H1 (cell line): ENCODE measurements around the gene SLC16A5. TPM values are rescaled to one million over a fixed set of nuclear protein-coding genes. Genes with fewer than 3 reads are reported as not detected.

Experiments
- CTCF ChIA-PET: fragments of 300-600 bp; sonication (Branson Sonifier 250); formaldehyde crosslinking; loops from one replicate; lab custom pipeline; 2021; ENCODE audit not compliant: partially characterized antibody; lab: Charles Lee
- POLR2A ChIA-PET: fragments of 300-600 bp; sonication (Branson Sonifier 250); formaldehyde crosslinking; loops from one replicate; lab custom pipeline; 2021; ENCODE audit warnings: inconsistent platforms; ENCODE audit not compliant: partially characterized antibody; lab: Charles Lee
- DNase-seq, 2 experiments: peaks; one replicate each; pipeline versions ENCODE4 v3.0.0 to v3.0.0-alpha.2; 2010 to 2022; ENCODE audit warnings: low spot score in 2 of 2, low read depth in 1 of 2, mixed read lengths in 1 of 2
- FAIRE-seq: peaks from 2 replicates; lab custom pipeline; 2011; peaks lifted over from hg19 to GRCh38; lab: Jason Lieb, UNC
- H2AFZ ChIP-seq: 2 replicates; pipeline ENCODE4 v1.8.1; 2012; ENCODE audit warnings: low read length, inconsistent platforms
- H2AK5ac ChIP-seq: 2 replicates; pipeline ENCODE4 v1.6.1; 2013; ENCODE audit warnings: low read depth, low read length
- H2BK120ac ChIP-seq: replicated peaks from 2 replicates; pipeline ENCODE3; 2013; ENCODE audit warnings: low read depth, low read length, inconsistent platforms
- H2BK12ac ChIP-seq: 2 replicates; pipeline ENCODE4 v1.6.1; 2013; ENCODE audit warnings: low read depth, low read length
- H2BK15ac ChIP-seq: 2 replicates; pipeline ENCODE4 v1.6.1; 2013; ENCODE audit warnings: low read length
- H2BK20ac ChIP-seq: 2 replicates; pipeline ENCODE4 v1.6.1; 2013; ENCODE audit warnings: low read length
- H2BK5ac ChIP-seq: 2 replicates; pipeline ENCODE4 v1.6.1; 2013; ENCODE audit warnings: low read depth, low read length
- H3K14ac ChIP-seq: 2 replicates; pipeline ENCODE4 v1.6.1; 2013; ENCODE audit warnings: inconsistent platforms; ENCODE audit not compliant: insufficient read length
- H3K18ac ChIP-seq: 2 replicates; pipeline ENCODE4 v1.6.1; 2013; ENCODE audit warnings: low read length; ENCODE audit errors: extremely low read depth
- H3K23ac ChIP-seq: 2 replicates; pipeline ENCODE4 v1.6.1; 2013; ENCODE audit warnings: inconsistent platforms; ENCODE audit not compliant: insufficient read length
- H3K23me2 ChIP-seq: 2 replicates; pipeline ENCODE4 v1.6.1; 2013; ENCODE audit warnings: low read depth, low read length
- H3K27ac ChIP-seq: 2 replicates; pipeline ENCODE4 v1.6.1; 2011; ENCODE audit warnings: low read depth, low read length, inconsistent platforms
- H3K27me3 ChIP-seq, 4 experiments: replicated peaks in 1 of 4; 1 replicate in 1 of 4; 2 replicates in 3 of 4; pipeline versions ENCODE4 v1.6.1 to v1.8.1; 2011 to 2013; ENCODE audit warnings: low read length in 3 of 4, mild to moderate bottlenecking in 3 of 4, inconsistent platforms in 2 of 4, mixed read lengths in 2 of 4, moderate library complexity in 1 of 4; ENCODE audit not compliant: control insufficient read depth in 3 of 4, insufficient read depth in 3 of 4; ENCODE audit errors: extremely low read depth in 1 of 4
- H3K36me3 ChIP-seq, 4 experiments: 2 replicates each; pipeline versions ENCODE4 v1.6.1 to v1.8.1; 2011 to 2013; ENCODE audit warnings: mild to moderate bottlenecking in 4 of 4, low read length in 3 of 4, moderate library complexity in 2 of 4, control low read depth in 1 of 4, inconsistent platforms in 1 of 4; ENCODE audit not compliant: insufficient read depth in 4 of 4, control insufficient read depth in 2 of 4
- H3K4ac ChIP-seq: replicated peaks from 2 replicates; pipeline ENCODE3; 2013; ENCODE audit warnings: low read length, low read depth, mixed read lengths, inconsistent platforms; ENCODE audit not compliant: insufficient read length
- H3K4me1 ChIP-seq, 4 experiments: replicated peaks in 1 of 4; 1 replicate in 1 of 4; 2 replicates in 3 of 4; pipeline versions ENCODE4 v1.6.1 to v1.8.1; 2011 to 2013; ENCODE audit warnings: low read length in 3 of 4, inconsistent platforms in 2 of 4, mixed read lengths in 1 of 4; ENCODE audit not compliant: insufficient read depth in 4 of 4, control insufficient read depth in 3 of 4
- H3K4me2 ChIP-seq, 2 experiments: 2 replicates each; pipeline versions ENCODE4 v1.6.1 to v1.8.1; 2011 to 2013; ENCODE audit warnings: low read depth in 2 of 2, low read length in 2 of 2, control low read depth in 1 of 2, inconsistent platforms in 1 of 2, mild to moderate bottlenecking in 1 of 2; ENCODE audit not compliant: insufficient read depth in 1 of 2
- H3K4me3 ChIP-seq, 4 experiments: fragments of 200-600, 300-600 bp in 1 of 4; sonication (generic), shearing (Covaris generic), sonication (Bioruptor Twin) in 1 of 4; 2 replicates each; pipeline versions ENCODE4 v1.5.1 to v1.8.1; 2011 to 2016; ENCODE audit warnings: low read length in 4 of 4, low read depth in 3 of 4, control low read depth in 2 of 4, inconsistent platforms in 2 of 4, mild to moderate bottlenecking in 2 of 4, mixed read lengths in 1 of 4, moderate library complexity in 1 of 4; ENCODE audit not compliant: insufficient read depth in 2 of 4; ENCODE audit errors: extremely low read depth in 1 of 4
- H3K56ac ChIP-seq: replicated peaks from 2 replicates; pipeline ENCODE3; 2013; ENCODE audit warnings: low read depth, mild to moderate bottlenecking, mixed read lengths, low read length, inconsistent platforms; ENCODE audit not compliant: insufficient read length
- H3K79me1 ChIP-seq: 2 replicates; pipeline ENCODE4 v1.6.1; 2013; ENCODE audit warnings: low read depth, low read length, control low read depth
- H3K79me2 ChIP-seq, 2 experiments: 2 replicates each; pipeline versions ENCODE4 v1.6.1 to v1.8.1; 2012 to 2013; ENCODE audit warnings: low read length in 2 of 2, mild to moderate bottlenecking in 2 of 2, inconsistent platforms in 1 of 2; ENCODE audit not compliant: insufficient read depth in 2 of 2, control insufficient read depth in 1 of 2
- H3K9ac ChIP-seq, 4 experiments: replicated peaks in 1 of 4; 1 replicate in 1 of 4; 2 replicates in 3 of 4; pipeline versions ENCODE4 v1.6.1 to v1.8.1; 2011 to 2013; ENCODE audit warnings: low read depth in 3 of 4, low read length in 3 of 4, control low read depth in 2 of 4, mild to moderate bottlenecking in 2 of 4, moderate library complexity in 2 of 4, inconsistent platforms in 1 of 4; ENCODE audit errors: extremely low read depth in 1 of 4
- H3K9me3 ChIP-seq, 2 experiments: 2 replicates each; pipeline versions ENCODE4 v1.6.1 to v1.8.1; 2012 to 2013; ENCODE audit warnings: mild to moderate bottlenecking in 2 of 2, moderate library complexity in 2 of 2, control low read depth in 1 of 2, inconsistent platforms in 1 of 2, low read depth in 1 of 2, low read length in 1 of 2, mixed read lengths in 1 of 2; ENCODE audit not compliant: insufficient read depth in 2 of 2
- H4K20me1 ChIP-seq, 2 experiments: replicated peaks in 1 of 2; 2 replicates each; pipeline versions ENCODE3 to v1.8.1; 2011 to 2013; ENCODE audit warnings: inconsistent platforms in 2 of 2, low read length in 2 of 2, mild to moderate bottlenecking in 1 of 2; ENCODE audit not compliant: insufficient read depth in 2 of 2, control insufficient read depth in 1 of 2
- H4K5ac ChIP-seq: 2 replicates; pipeline ENCODE4 v1.6.1; 2013; ENCODE audit warnings: low read length, low read depth, mixed read lengths, inconsistent platforms; ENCODE audit not compliant: insufficient read length
- H4K8ac ChIP-seq: 2 replicates; pipeline ENCODE4 v1.8.0; 2013; ENCODE audit warnings: mild to moderate bottlenecking, moderate library complexity, low read length, inconsistent platforms; ENCODE audit not compliant: insufficient read depth; ENCODE audit errors: extremely low read depth
- H4K91ac ChIP-seq: replicated peaks from 2 replicates; pipeline ENCODE3; 2013; ENCODE audit warnings: low read length, mixed read lengths, inconsistent platforms; ENCODE audit not compliant: insufficient read length
- MAX ChIP-seq: IDR thresholded peaks from 2 replicates; pipeline ENCODE4 v1.6.1; 2012; ENCODE audit warnings: inconsistent platforms
- RXRA ChIP-seq: IDR thresholded peaks from 2 replicates; pipeline ENCODE4 v1.6.1; 2011; ENCODE audit warnings: low read depth, mild to moderate bottlenecking, low read length, moderate library complexity; ENCODE audit not compliant: insufficient read depth
- TCF12 ChIP-seq: IDR thresholded peaks from 2 replicates; pipeline ENCODE4 v1.6.1; 2011; ENCODE audit warnings: low read depth, mild to moderate bottlenecking, low read length
- WGBS, 2 experiments: shearing (Covaris generic) in 1 of 2; methylation state at CpG; one replicate each; pipeline versions ENCODE4 v1.1.6 to v1.1.7; 2013 to 2015; ENCODE audit warnings: low lambda C conversion rate in 2 of 2, mixed read lengths in 2 of 2, inconsistent platforms in 1 of 2, low coverage in 1 of 2, missing lambda C conversion rate in 1 of 2; ENCODE audit not compliant: insufficient replicate concordance in 2 of 2, insufficient coverage in 1 of 2, insufficient read length in 1 of 2; ENCODE audit errors: extremely low coverage in 1 of 2, missing lambda C conversion rate in 1 of 2; 5-methylcytosine and 5-hydroxymethylcytosine counted together
- polyA plus RNA-seq, 7 experiments: library from polyadenylated mRNA; depleted of rRNA in 3 of 7; stranded (reverse) in 5 of 7; unstranded in 2 of 7; fragments of >200 nt in 5 of 7; fragments of 200-250 nt in 2 of 7; gene quantifications; 1 replicate in 5 of 7; 2 replicates in 1 of 7; 4 replicates in 1 of 7; pipeline versions ENCODE4 v1.2.1 to v1.2.3, GENCODE V29; 2011 to 2013; ENCODE audit warnings: missing spikeins in 2 of 7, mixed read lengths in 2 of 7
- total RNA-seq: library from RNA; stranded (reverse); fragmentation: NEBNext Ultra II Directional; extraction: Animal tissue kit (Norgen Biotek cat#: 25700); gene quantifications from 2 replicates; pipeline ENCODE4 v1.2.1, GENCODE V29; 2021

The SLC16A5 gene
- total and polyA plus RNA-seq, 2 of the 8 experiments (the other 6 are each of a cell fraction or from before 2014, with no cell fraction given), result 17.1 to 34.7 TPM

DNA sequence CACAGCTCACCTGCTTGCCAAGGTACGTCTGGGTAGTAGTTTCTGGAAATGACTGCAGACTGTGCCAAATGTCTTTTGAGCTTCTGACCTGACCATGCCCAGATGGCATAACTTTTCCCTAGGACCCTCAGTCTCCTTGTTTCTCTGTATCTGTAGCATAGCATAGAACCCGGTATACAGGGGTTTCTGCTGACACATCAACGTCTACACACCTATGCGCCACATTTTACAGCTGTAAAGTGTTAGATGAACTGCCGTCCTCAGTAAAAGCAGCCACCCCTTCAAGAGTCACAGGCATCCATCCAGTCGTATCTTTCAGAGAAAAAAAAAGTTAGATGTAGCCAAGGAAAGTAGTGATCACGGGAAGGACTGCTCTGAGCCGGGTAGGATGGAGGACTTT lies 23.3 kb upstream of the SLC16A5 start:
- peaks cover 3 to 10% of the 10 kb centered on the region in 2 experiments for H4K20me1 ChIP-seq
- no peak overlapping the region for H2BK120ac ChIP-seq
- H3K23ac ChIP-seq, result no peak overlapping the region
- H4K5ac ChIP-seq, result no peak overlapping the region
- no peaks in the 10 kb centered on the region; a peak in 1 of 7 replicates for H3K4me1 ChIP-seq
- H3K14ac ChIP-seq, result no peak overlapping the region
- no peak overlapping the region for H3K4me2 ChIP-seq
- no peak overlapping the region for H3K4me3 ChIP-seq
- H3K79me2 ChIP-seq, result no peaks in the 10 kb centered on the region
- FAIRE-seq (no peak), DNase-seq (no peak)
- no peak overlapping the region for H3K18ac ChIP-seq
- no peak overlapping the region for H3K56ac ChIP-seq
- no peaks in the 10 kb centered on the region for H3K9me3 ChIP-seq
- H2BK15ac ChIP-seq, result no peak overlapping the region
- H2BK12ac ChIP-seq, result no peak overlapping the region
- H2BK20ac ChIP-seq, result no peak overlapping the region
- CTCF ChIA-PET, result interaction anchor here (0.6 to 8.1 kb wide), 19 partner anchors 8 to 129 kb away, joined by 3 to 81 read pairs (median 7); no protein-coding TSS in a partner anchor
- H3K36me3 ChIP-seq, result peaks cover 20 to 51% (median 42%) of the 10 kb centered on the region in 4 experiments
- H3K27ac ChIP-seq, result no peak overlapping the region
- WGBS, 2 experiments, result 91% methylated on average over 8 of the region's 8 CpGs; no CpG with 5 or more reads in 1 of the 2 experiments
- H4K91ac ChIP-seq, result no peak overlapping the region
- H2BK5ac ChIP-seq, result no peak overlapping the region
- H3K27me3 ChIP-seq, result no peaks in the 10 kb centered on the region
- no peak overlapping the region for H3K4ac ChIP-seq
- H2AK5ac ChIP-seq, result no peak overlapping the region
- no peak overlapping the region for H4K8ac ChIP-seq
- POLR2A ChIA-PET, result interaction anchor here (1.0 to 5.8 kb wide), 4 partner anchors 10 to 43 kb away, joined by 4 to 25 read pairs (median 6); no protein-coding TSS in a partner anchor
- peaks cover 2% of the 10 kb centered on the region; the same call in 1 of the 2 replicates for H3K79me1 ChIP-seq
- no peaks in the 10 kb centered on the region for H3K23me2 ChIP-seq
- H2AFZ ChIP-seq, result no peak overlapping the region
- H3K9ac ChIP-seq, result no peak overlapping the region
- TF ChIP-seq TCF12 (no peak), RXRA (no peak), MAX (no peak)
